Osteoblast (primary cell): ENCODE data around the gene DOCK1. TPM values are rescaled to one million over a fixed set of nuclear protein-coding genes. Genes with fewer than 3 reads are reported as not detected.

ENCODE experiments used
- DNase-seq: peaks from one replicate; pipeline ENCODE4 v3.0.0; 2011; ENCODE audit warnings: low spot score, mixed read lengths; ENCODE audit not compliant: insufficient read length; ENCODE audit errors: missing footprints
- H2AFZ ChIP-seq: 2 replicates; pipeline ENCODE4 v1.6.0; 2011; ENCODE audit warnings: mild to moderate bottlenecking, low read length
- H3K27ac ChIP-seq: 2 replicates; pipeline ENCODE4 v1.5.1; 2011; ENCODE audit warnings: mild to moderate bottlenecking, low read depth, low read length, moderate library complexity
- H3K27me3 ChIP-seq: 2 replicates; pipeline ENCODE4 v1.6.0; 2012; ENCODE audit warnings: mild to moderate bottlenecking, control low read depth, inconsistent platforms, low read length, moderate library complexity; ENCODE audit not compliant: insufficient read depth
- H3K36me3 ChIP-seq: 2 replicates; pipeline ENCODE4 v1.5.1; 2011; ENCODE audit warnings: mild to moderate bottlenecking, low read length, control low read depth, moderate library complexity; ENCODE audit not compliant: insufficient read depth
- H3K4me1 ChIP-seq: 2 replicates; pipeline ENCODE4 v1.5.1; 2011; ENCODE audit warnings: mild to moderate bottlenecking, low read length, control low read depth, moderate library complexity; ENCODE audit not compliant: insufficient read depth
- H3K4me2 ChIP-seq: 2 replicates; pipeline ENCODE4 v1.6.0; 2011; ENCODE audit warnings: mild to moderate bottlenecking, low read length; ENCODE audit not compliant: insufficient read depth
- H3K4me3 ChIP-seq: fragments of 200-600 bp; sonication (generic); 3 replicates; pipeline ENCODE4 v1.5.1; 2012; ENCODE audit warnings: mild to moderate bottlenecking, low read length, inconsistent platforms; ENCODE audit not compliant: insufficient read depth
- H3K79me2 ChIP-seq: 2 replicates; pipeline ENCODE4 v1.6.0; 2012; ENCODE audit warnings: mild to moderate bottlenecking, low read length, control low read depth, inconsistent platforms; ENCODE audit not compliant: insufficient read depth
- H3K9me3 ChIP-seq: 2 replicates; pipeline ENCODE4 v1.5.1; 2011; ENCODE audit warnings: low read depth, low read length, control low read depth
- H4K20me1 ChIP-seq: 2 replicates; pipeline ENCODE4 v1.6.0; 2012; ENCODE audit warnings: mild to moderate bottlenecking, low read length, control low read depth; ENCODE audit not compliant: insufficient read depth
- total RNA-seq: library from RNA; depleted of rRNA; stranded (reverse); fragments of >200 nt; gene quantifications from 2 replicates; pipeline ENCODE4 v1.2.3, GENCODE V29; 2012
- TF ChIP-seq, protein P1 (sequence below): IDR thresholded peaks from 2 replicates; pipeline ENCODE4 v1.5.1; 2011; ENCODE audit warnings: mild to moderate bottlenecking, low read depth, low read length, moderate library complexity; ENCODE audit errors: extremely low read depth

The DOCK1 gene
- total RNA-seq, 1 donor = 80.3 TPM

DNA sequence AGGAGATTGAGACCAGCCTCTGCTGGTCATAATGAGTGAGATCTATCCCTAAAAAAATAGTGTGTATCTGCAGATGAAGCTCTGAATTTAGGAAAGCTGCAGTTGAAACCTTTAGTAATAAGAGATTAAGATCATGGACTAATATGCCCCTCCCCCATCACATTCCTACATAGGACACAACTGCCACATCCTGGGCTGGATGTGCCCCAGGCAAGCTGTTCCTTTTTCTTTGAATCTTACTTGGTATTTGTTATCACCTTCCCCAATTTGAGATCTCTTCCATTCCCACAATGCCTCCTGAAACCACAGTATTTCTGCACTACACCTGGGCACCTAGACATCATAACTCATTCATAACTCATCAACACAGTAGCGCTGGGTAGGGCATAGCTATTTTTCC, 74.1 kb downstream of the DOCK1 start:
- H3K36me3 ChIP-seq = peaks cover 21% of the 10 kb centered on the region
- H3K4me1 ChIP-seq = no peaks in the 10 kb centered on the region
- H3K9me3 ChIP-seq = no peaks in the 10 kb centered on the region
- no peak overlapping the region for H3K27ac ChIP-seq
- H2AFZ ChIP-seq = no peak overlapping the region
- TF ChIP-seq, protein P1, sequence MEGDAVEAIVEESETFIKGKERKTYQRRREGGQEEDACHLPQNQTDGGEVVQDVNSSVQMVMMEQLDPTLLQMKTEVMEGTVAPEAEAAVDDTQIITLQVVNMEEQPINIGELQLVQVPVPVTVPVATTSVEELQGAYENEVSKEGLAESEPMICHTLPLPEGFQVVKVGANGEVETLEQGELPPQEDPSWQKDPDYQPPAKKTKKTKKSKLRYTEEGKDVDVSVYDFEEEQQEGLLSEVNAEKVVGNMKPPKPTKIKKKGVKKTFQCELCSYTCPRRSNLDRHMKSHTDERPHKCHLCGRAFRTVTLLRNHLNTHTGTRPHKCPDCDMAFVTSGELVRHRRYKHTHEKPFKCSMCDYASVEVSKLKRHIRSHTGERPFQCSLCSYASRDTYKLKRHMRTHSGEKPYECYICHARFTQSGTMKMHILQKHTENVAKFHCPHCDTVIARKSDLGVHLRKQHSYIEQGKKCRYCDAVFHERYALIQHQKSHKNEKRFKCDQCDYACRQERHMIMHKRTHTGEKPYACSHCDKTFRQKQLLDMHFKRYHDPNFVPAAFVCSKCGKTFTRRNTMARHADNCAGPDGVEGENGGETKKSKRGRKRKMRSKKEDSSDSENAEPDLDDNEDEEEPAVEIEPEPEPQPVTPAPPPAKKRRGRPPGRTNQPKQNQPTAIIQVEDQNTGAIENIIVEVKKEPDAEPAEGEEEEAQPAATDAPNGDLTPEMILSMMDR = no peak
- H3K79me2 ChIP-seq = peaks cover 32% of the 10 kb centered on the region
- no peaks in the 10 kb centered on the region for H3K27me3 ChIP-seq
- no peak for DNase-seq
- no peak overlapping the region for H3K4me3 ChIP-seq
- peaks cover 12% of the 10 kb centered on the region for H4K20me1 ChIP-seq
- H3K4me2 ChIP-seq = no peak overlapping the region

- Histone ChIP-seq H2AFZ (no peak overlapping the region), H3K4me2 (no peak overlapping the region), H3K27me3 (no peaks in the 10 kb centered on the region), H3K27ac (no peak overlapping the region), H3K4me1 (peaks cover 4% of the 10 kb centered on the region), H4K20me1 (no peaks in the 10 kb centered on the region), H3K36me3 (peaks cover 52% of the 10 kb centered on the region), H3K4me3 (no peak overlapping the region), H3K79me2 (no peaks in the 10 kb centered on the region), H3K9me3 (no peaks in the 10 kb centered on the region)
- TF ChIP-seq, protein P1 = no peak
- no peak for DNase-seq
These were observed 88.0 kb downstream of the DOCK1 start for GRCh38 chr10:126993208-126993607.

DNA sequence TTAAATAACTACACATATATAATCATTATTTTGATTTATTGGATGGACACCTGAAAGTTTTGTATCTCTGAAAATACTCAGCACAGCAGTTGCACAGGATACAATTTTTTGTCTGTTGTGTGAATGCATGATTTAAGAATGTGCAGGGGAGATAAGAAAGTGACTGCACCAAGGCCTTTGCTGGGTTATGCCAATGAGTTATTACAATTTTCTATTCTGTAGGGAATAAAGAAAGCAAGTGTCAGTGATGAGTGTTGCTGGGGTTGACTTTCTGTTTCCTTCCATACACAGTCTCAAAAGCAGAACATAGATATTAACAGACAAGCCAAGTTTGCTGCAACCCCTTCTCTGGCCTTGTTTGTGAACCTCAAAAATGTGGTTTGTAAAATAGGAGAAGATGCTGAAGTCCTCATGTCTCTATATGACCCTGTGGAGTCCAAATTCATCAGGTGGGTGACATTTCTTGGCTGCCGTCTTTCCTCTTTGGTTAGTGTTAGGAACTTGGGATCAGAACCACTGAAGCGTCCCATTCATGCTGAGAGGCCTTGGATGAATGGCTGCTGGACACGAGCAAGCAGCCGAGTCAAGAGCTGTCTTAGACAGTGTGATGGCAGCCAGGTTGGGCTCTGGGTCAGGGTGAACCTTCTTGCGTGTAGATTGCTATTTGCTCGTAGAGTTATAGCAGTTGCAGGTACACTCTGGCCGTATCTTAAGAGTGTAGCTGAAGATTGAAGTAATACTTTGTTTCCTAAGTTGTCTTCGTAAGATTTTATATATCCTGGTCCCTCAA, 92.8 kb downstream of the DOCK1 start:
- no peak overlapping the region for H3K4me2 ChIP-seq
- no peak overlapping the region for H2AFZ ChIP-seq
- peak; percentile 93 for DNase-seq
- no peaks in the 10 kb centered on the region for H3K27me3 ChIP-seq
- peaks cover 5% of the 10 kb centered on the region for H3K4me1 ChIP-seq
- TF ChIP-seq, protein P1 = no peak
- peaks cover 4% of the 10 kb centered on the region for H4K20me1 ChIP-seq
- H3K79me2 ChIP-seq = no peaks in the 10 kb centered on the region
- H3K4me3 ChIP-seq = no peak overlapping the region
- no peaks in the 10 kb centered on the region for H3K9me3 ChIP-seq
- H3K27ac ChIP-seq = no peak overlapping the region
- peaks cover 60% of the 10 kb centered on the region for H3K36me3 ChIP-seq

DNA sequence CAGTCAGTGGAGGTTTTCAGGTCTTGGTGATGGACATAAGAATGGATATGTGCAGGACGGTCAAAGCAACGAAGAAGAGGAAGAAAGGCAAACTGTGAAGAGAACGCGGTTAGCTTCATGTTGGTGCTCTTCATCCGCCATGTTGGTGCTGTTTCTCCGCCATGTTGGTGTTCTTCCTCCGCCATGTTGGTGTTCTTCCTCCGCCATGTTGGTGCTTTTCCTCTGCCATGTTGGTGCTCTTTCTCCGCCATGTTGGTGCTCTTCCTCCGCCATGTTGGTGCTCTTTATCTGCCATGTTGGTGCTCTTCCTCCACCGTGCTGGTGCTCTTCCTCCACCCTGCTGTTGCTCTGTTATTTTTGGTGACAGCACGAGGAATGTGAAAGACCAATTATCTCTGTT, 95.4 kb downstream of the DOCK1 start:
- peaks cover 55% of the 10 kb centered on the region for H3K36me3 ChIP-seq
- DNase-seq = no peak
- no peak overlapping the region for H3K27ac ChIP-seq
- no peaks in the 10 kb centered on the region for H3K27me3 ChIP-seq
- no peak overlapping the region for H2AFZ ChIP-seq
- TF ChIP-seq, protein P1 = no peak
- no peaks in the 10 kb centered on the region for H3K79me2 ChIP-seq
- no peaks in the 10 kb centered on the region for H3K9me3 ChIP-seq
- H3K4me1 ChIP-seq = peaks cover 5% of the 10 kb centered on the region
- no peak overlapping the region for H3K4me3 ChIP-seq
- peaks cover 10% of the 10 kb centered on the region for H4K20me1 ChIP-seq
- H3K4me2 ChIP-seq = no peak overlapping the region
